ENCODE data around the gene ITPR2.

ITPR2 gene

GRCh38 chr12:26379777-26380467 is 453.1 kb downstream of the ITPR2 start:
- H3K27ac Mint-ChIP-seq = no peak overlapping the region
- no peak overlapping the region for H3K4me3 Mint-ChIP-seq
- no peaks in the 10 kb centered on the region for H3K4me1 Mint-ChIP-seq (ENCODE audit: low read depth)
- peaks cover 3% of the 10 kb centered on the region for H3K9me3 Mint-ChIP-seq
- peaks cover 6% of the 10 kb centered on the region for H3K36me3 Mint-ChIP-seq (ENCODE audit: low read depth)
- H3K27me3 Mint-ChIP-seq (ENCODE audit: low read depth) = no peaks in the 10 kb centered on the region

- H3K27me3 Mint-ChIP-seq (ENCODE audit: low read depth) = no peaks in the 10 kb centered on the region
- H3K9me3 Mint-ChIP-seq = peaks cover 3% of the 10 kb centered on the region
- no peak overlapping the region for H3K27ac Mint-ChIP-seq
- no peaks in the 10 kb centered on the region for H3K4me1 Mint-ChIP-seq (ENCODE audit: low read depth)
- H3K36me3 Mint-ChIP-seq (ENCODE audit: low read depth) = peaks cover 1% of the 10 kb centered on the region
- H3K4me3 Mint-ChIP-seq = no peak overlapping the region
Measured at GRCh38 chr12:26378711-26379110, 454.3 kb downstream of the ITPR2 start.

- no peaks in the 10 kb centered on the region for H3K9me3 Mint-ChIP-seq
- H3K27me3 Mint-ChIP-seq (ENCODE audit: low read depth) = no peaks in the 10 kb centered on the region
- H3K36me3 Mint-ChIP-seq (ENCODE audit: low read depth) = no peaks in the 10 kb centered on the region
- no peak overlapping the region for H3K4me3 Mint-ChIP-seq
- H3K4me1 Mint-ChIP-seq (ENCODE audit: low read depth) = no peaks in the 10 kb centered on the region
- no peak overlapping the region for H3K27ac Mint-ChIP-seq
Measured at GRCh38 chr12:26374934-26375680, 457.9 kb downstream of the ITPR2 start.

GRCh38 chr12:26373606-26374495 is 459.1 kb downstream of the ITPR2 start:
- H3K4me3 Mint-ChIP-seq = no peak overlapping the region
- H3K9me3 Mint-ChIP-seq = no peaks in the 10 kb centered on the region
- H3K27me3 Mint-ChIP-seq (ENCODE audit: low read depth) = no peaks in the 10 kb centered on the region
- H3K36me3 Mint-ChIP-seq (ENCODE audit: low read depth) = no peaks in the 10 kb centered on the region
- no peaks in the 10 kb centered on the region for H3K4me1 Mint-ChIP-seq (ENCODE audit: low read depth)
- H3K27ac Mint-ChIP-seq = no peak overlapping the region

GRCh38 chr12:26372866-26373265 is 460.1 kb downstream of the ITPR2 start:
- Mint-ChIP-seq H3K27ac (no peak overlapping the region), H3K4me1 (ENCODE audit: low read depth) (no peaks in the 10 kb centered on the region), H3K27me3 (ENCODE audit: low read depth) (no peaks in the 10 kb centered on the region), H3K9me3 (no peaks in the 10 kb centered on the region), H3K4me3 (no peak overlapping the region), H3K36me3 (ENCODE audit: low read depth) (no peaks in the 10 kb centered on the region)

- Mint-ChIP-seq H3K27me3 (ENCODE audit: low read depth) (no peaks in the 10 kb centered on the region), H3K27ac (no peak overlapping the region), H3K4me3 (no peak overlapping the region), H3K9me3 (no peaks in the 10 kb centered on the region), H3K36me3 (ENCODE audit: low read depth) (no peaks in the 10 kb centered on the region), H3K4me1 (ENCODE audit: low read depth) (no peaks in the 10 kb centered on the region)
Measured at GRCh38 chr12:26370098-26370497, 462.9 kb downstream of the ITPR2 start.

- H3K4me1 Mint-ChIP-seq (ENCODE audit: low read depth) = no peaks in the 10 kb centered on the region
- no peaks in the 10 kb centered on the region for H3K27me3 Mint-ChIP-seq (ENCODE audit: low read depth)
- no peak overlapping the region for H3K27ac Mint-ChIP-seq
- no peaks in the 10 kb centered on the region for H3K9me3 Mint-ChIP-seq
- H3K4me3 Mint-ChIP-seq = no peak overlapping the region
- H3K36me3 Mint-ChIP-seq (ENCODE audit: low read depth) = no peaks in the 10 kb centered on the region
Measured at GRCh38 chr12:26369588-26369987, 463.4 kb downstream of the ITPR2 start.

GRCh38 chr12:26367991-26368730 is 464.8 kb downstream of the ITPR2 start:
- no peaks in the 10 kb centered on the region for H3K36me3 Mint-ChIP-seq (ENCODE audit: low read depth)
- no peak overlapping the region for H3K27ac Mint-ChIP-seq
- H3K27me3 Mint-ChIP-seq (ENCODE audit: low read depth) = no peaks in the 10 kb centered on the region
- H3K4me1 Mint-ChIP-seq (ENCODE audit: low read depth) = no peaks in the 10 kb centered on the region
- no peaks in the 10 kb centered on the region for H3K9me3 Mint-ChIP-seq
- H3K4me3 Mint-ChIP-seq = no peak overlapping the region

GRCh38 chr12:26361964-26362363 is 471.0 kb downstream of the ITPR2 start:
- Mint-ChIP-seq H3K36me3 (ENCODE audit: low read depth) (no peaks in the 10 kb centered on the region), H3K9me3 (no peaks in the 10 kb centered on the region), H3K27me3 (ENCODE audit: low read depth) (no peaks in the 10 kb centered on the region), H3K27ac (no peak overlapping the region), H3K4me1 (ENCODE audit: low read depth) (no peaks in the 10 kb centered on the region), H3K4me3 (no peak overlapping the region)

- Mint-ChIP-seq H3K4me3 (no peak overlapping the region), H3K36me3 (ENCODE audit: low read depth) (no peaks in the 10 kb centered on the region), H3K9me3 (no peaks in the 10 kb centered on the region), H3K27me3 (ENCODE audit: low read depth) (no peaks in the 10 kb centered on the region), H3K27ac (no peak overlapping the region), H3K4me1 (ENCODE audit: low read depth) (no peaks in the 10 kb centered on the region)
Measured at GRCh38 chr12:26360062-26360461, 472.9 kb downstream of the ITPR2 start.

GRCh38 chr12:26359576-26359975 is 473.4 kb downstream of the ITPR2 start:
- Mint-ChIP-seq H3K4me3 (no peak overlapping the region), H3K4me1 (ENCODE audit: low read depth) (no peaks in the 10 kb centered on the region), H3K36me3 (ENCODE audit: low read depth) (no peaks in the 10 kb centered on the region), H3K9me3 (no peaks in the 10 kb centered on the region), H3K27me3 (ENCODE audit: low read depth) (no peaks in the 10 kb centered on the region), H3K27ac (no peak overlapping the region)

- no peaks in the 10 kb centered on the region for H3K9me3 Mint-ChIP-seq
- H3K27me3 Mint-ChIP-seq (ENCODE audit: low read depth) = no peaks in the 10 kb centered on the region
- H3K27ac Mint-ChIP-seq = no peak overlapping the region
- no peaks in the 10 kb centered on the region for H3K36me3 Mint-ChIP-seq (ENCODE audit: low read depth)
- H3K4me1 Mint-ChIP-seq (ENCODE audit: low read depth) = no peaks in the 10 kb centered on the region
- H3K4me3 Mint-ChIP-seq = no peak overlapping the region
Measured at GRCh38 chr12:26358651-26359050, 474.3 kb downstream of the ITPR2 start.

- no peak overlapping the region for H3K4me3 Mint-ChIP-seq
- no peaks in the 10 kb centered on the region for H3K27me3 Mint-ChIP-seq (ENCODE audit: low read depth)
- H3K27ac Mint-ChIP-seq = no peak overlapping the region
- H3K9me3 Mint-ChIP-seq = no peaks in the 10 kb centered on the region
- peaks cover 11% of the 10 kb centered on the region for H3K4me1 Mint-ChIP-seq (ENCODE audit: low read depth)
- no peaks in the 10 kb centered on the region for H3K36me3 Mint-ChIP-seq (ENCODE audit: low read depth)
Measured at GRCh38 chr12:26347300-26347699, 485.7 kb downstream of the ITPR2 start.

- Mint-ChIP-seq H3K4me1 (ENCODE audit: low read depth) (peaks cover 11% of the 10 kb centered on the region), H3K36me3 (ENCODE audit: low read depth) (no peaks in the 10 kb centered on the region), H3K4me3 (no peak overlapping the region), H3K27me3 (ENCODE audit: low read depth) (no peaks in the 10 kb centered on the region), H3K27ac (peak overlapping the region; percentile 8), H3K9me3 (no peaks in the 10 kb centered on the region)
Measured at GRCh38 chr12:26346736-26347135, 486.3 kb downstream of the ITPR2 start.
